Measurements from ENCODE around the gene RAMACL. TPM values are rescaled to one million over a fixed set of nuclear protein-coding genes. Genes with fewer than 3 reads are reported as not detected.
A peak's percentile ranks its signal among the peaks of the same experiment; 100 is the strongest.

The RAMACL gene
- total RNA-seq, 1 donor: 0.27 TPM

- DNase-seq (ENCODE audit: low read depth in 2 of 3, low spot score in 2 of 3): no peak
Measured at GRCh38 chr6:166618866-166619761, 32.6 kb upstream of the RAMACL start.

- no peak for DNase-seq (ENCODE audit: low read depth in 2 of 3, low spot score in 2 of 3)
Measured at GRCh38 chr6:166618251-166618650, 31.8 kb upstream of the RAMACL start.

- no peak for DNase-seq (ENCODE audit: low read depth in 2 of 3, low spot score in 2 of 3)
Measured at GRCh38 chr6:166617359-166617758, 30.9 kb upstream of the RAMACL start.

- no peak for DNase-seq (ENCODE audit: low read depth in 2 of 3, low spot score in 2 of 3)
Measured at GRCh38 chr6:166616261-166617238, 30.1 kb upstream of the RAMACL start.

- no peak for DNase-seq (ENCODE audit: low read depth in 2 of 3, low spot score in 2 of 3)
Measured at GRCh38 chr6:166615059-166615770, 28.7 kb upstream of the RAMACL start.

GRCh38 chr6:166614589-166614988 is 28.1 kb upstream of the RAMACL start:
- DNase-seq (ENCODE audit: low read depth in 2 of 3, low spot score in 2 of 3): no peak

- no peak for DNase-seq (ENCODE audit: low read depth in 2 of 3, low spot score in 2 of 3)
Measured at GRCh38 chr6:166614171-166614583, 27.7 kb upstream of the RAMACL start.

- no peak for DNase-seq (ENCODE audit: low read depth in 2 of 3, low spot score in 2 of 3)
Measured at GRCh38 chr6:166613027-166613426, 26.5 kb upstream of the RAMACL start.

GRCh38 chr6:166612471-166612881 is 26.0 kb upstream of the RAMACL start:
- DNase-seq (ENCODE audit: low read depth in 2 of 3, low spot score in 2 of 3): no peak

- DNase-seq (ENCODE audit: low read depth in 2 of 3, low spot score in 2 of 3): no peak
Measured at GRCh38 chr6:166611631-166612030, 25.2 kb upstream of the RAMACL start.

GRCh38 chr6:166610069-166610468 is 23.6 kb upstream of the RAMACL start:
- no peak for DNase-seq (ENCODE audit: low read depth in 2 of 3, low spot score in 2 of 3)

GRCh38 chr6:166608774-166609173 is 22.3 kb upstream of the RAMACL start:
- DNase-seq (ENCODE audit: low read depth in 2 of 3, low spot score in 2 of 3): no peak

GRCh38 chr6:166605752-166606151 is 19.3 kb upstream of the RAMACL start:
- DNase-seq (ENCODE audit: low read depth in 2 of 3, low spot score in 2 of 3): no peak

GRCh38 chr6:166604911-166605310 is 18.4 kb upstream of the RAMACL start:
- DNase-seq (ENCODE audit: low read depth in 2 of 3, low spot score in 2 of 3): no peak

- no peak for DNase-seq (ENCODE audit: low read depth in 2 of 3, low spot score in 2 of 3)
Measured at GRCh38 chr6:166604328-166604727, 17.9 kb upstream of the RAMACL start.

- no peak for DNase-seq (ENCODE audit: low read depth in 2 of 3, low spot score in 2 of 3)
Measured at GRCh38 chr6:166603043-166603690, 16.7 kb upstream of the RAMACL start.

GRCh38 chr6:166601956-166602355 is 15.5 kb upstream of the RAMACL start:
- no peak for DNase-seq (ENCODE audit: low read depth in 2 of 3, low spot score in 2 of 3)

GRCh38 chr6:166600931-166601330 is 14.5 kb upstream of the RAMACL start:
- no peak for DNase-seq (ENCODE audit: low read depth in 2 of 3, low spot score in 2 of 3)

- no peak for DNase-seq (ENCODE audit: low read depth in 2 of 3, low spot score in 2 of 3)
Measured at GRCh38 chr6:166599205-166599604, 12.7 kb upstream of the RAMACL start.

- peak in 2 of 3 donors; percentile 40 to 41 for DNase-seq (ENCODE audit: low read depth in 2 of 3, low spot score in 2 of 3)
Measured at GRCh38 chr6:166598441-166599138, 12.1 kb upstream of the RAMACL start.

All from hematopoietic multipotent progenitor cell (in vitro differentiated cells).